Measurements from ENCODE around the gene MB21D2.

GRCh38 chr3:192842711-192843110, 74.9 kb downstream of the MB21D2 start:
- TF ChIP-seq, protein P1, sequence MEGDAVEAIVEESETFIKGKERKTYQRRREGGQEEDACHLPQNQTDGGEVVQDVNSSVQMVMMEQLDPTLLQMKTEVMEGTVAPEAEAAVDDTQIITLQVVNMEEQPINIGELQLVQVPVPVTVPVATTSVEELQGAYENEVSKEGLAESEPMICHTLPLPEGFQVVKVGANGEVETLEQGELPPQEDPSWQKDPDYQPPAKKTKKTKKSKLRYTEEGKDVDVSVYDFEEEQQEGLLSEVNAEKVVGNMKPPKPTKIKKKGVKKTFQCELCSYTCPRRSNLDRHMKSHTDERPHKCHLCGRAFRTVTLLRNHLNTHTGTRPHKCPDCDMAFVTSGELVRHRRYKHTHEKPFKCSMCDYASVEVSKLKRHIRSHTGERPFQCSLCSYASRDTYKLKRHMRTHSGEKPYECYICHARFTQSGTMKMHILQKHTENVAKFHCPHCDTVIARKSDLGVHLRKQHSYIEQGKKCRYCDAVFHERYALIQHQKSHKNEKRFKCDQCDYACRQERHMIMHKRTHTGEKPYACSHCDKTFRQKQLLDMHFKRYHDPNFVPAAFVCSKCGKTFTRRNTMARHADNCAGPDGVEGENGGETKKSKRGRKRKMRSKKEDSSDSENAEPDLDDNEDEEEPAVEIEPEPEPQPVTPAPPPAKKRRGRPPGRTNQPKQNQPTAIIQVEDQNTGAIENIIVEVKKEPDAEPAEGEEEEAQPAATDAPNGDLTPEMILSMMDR (conservative IDR thresholded peaks at IDR 0.05), result no peak
- no peak for TF ChIP-seq ZFX (IDR thresholded peaks at IDR 0.05)

All from C4-2B (cell line).